HG02571 (cell line): ENCODE results near the gene BLOC1S6.

ENCODE experiments used
- ATAC-seq: cut with Tn5 transposase; IDR thresholded peaks from one replicate; pipeline ENCODE4 v1.9.1; 2021; ENCODE audit warnings: mild to moderate bottlenecking, moderate library complexity; ENCODE audit not compliant: unreplicated experiment

The BLOC1S6 gene

GRCh38 chr15:45587095-45587862 is at the start of gene BLOC1S6:
BLOC1S6 (plus strand) TSS chr15:45587379; CDS start chr15:45587444, 65 bp downstream.
- ATAC-seq, result peak; percentile 73

- ATAC-seq, result no peak
Observed at GRCh38 chr15:45539680-45540079, 47.5 kb upstream of the BLOC1S6 start.

GRCh38 chr15:45540531-45540930 is 46.6 kb upstream of the BLOC1S6 start:
- no peak for ATAC-seq

- no peak for ATAC-seq
Observed at GRCh38 chr15:45543051-45543450, 44.1 kb upstream of the BLOC1S6 start.

GRCh38 chr15:45544266-45545023 is 42.7 kb upstream of the BLOC1S6 start:
- ATAC-seq, result peak; percentile 65

- no peak for ATAC-seq
Observed at GRCh38 chr15:45546789-45547188, 40.4 kb upstream of the BLOC1S6 start.

GRCh38 chr15:45548753-45549520 is 38.2 kb upstream of the BLOC1S6 start:
- no peak for ATAC-seq

GRCh38 chr15:45549541-45550220 is 37.5 kb upstream of the BLOC1S6 start:
- ATAC-seq, result no peak

GRCh38 chr15:45550436-45550835 is 36.7 kb upstream of the BLOC1S6 start:
- ATAC-seq, result no peak

- ATAC-seq, result no peak
Observed at GRCh38 chr15:45551676-45552075, 35.5 kb upstream of the BLOC1S6 start.

- ATAC-seq, result no peak
Observed at GRCh38 chr15:45555934-45556608, 31.1 kb upstream of the BLOC1S6 start.

GRCh38 chr15:45572617-45573016 is 14.6 kb upstream of the BLOC1S6 start:
- no peak for ATAC-seq

- no peak for ATAC-seq
Observed at GRCh38 chr15:45573961-45574629, 13.1 kb upstream of the BLOC1S6 start.

GRCh38 chr15:45581919-45582318 is 5.3 kb upstream of the BLOC1S6 start:
- no peak for ATAC-seq

- no peak for ATAC-seq
Observed at GRCh38 chr15:45583731-45584639, 3.2 kb upstream of the BLOC1S6 start.

GRCh38 chr15:45585069-45585791 is 1.9 kb upstream of the BLOC1S6 start:
- no peak for ATAC-seq

GRCh38 chr15:45586125-45586524 is 1.1 kb upstream of the BLOC1S6 start:
- ATAC-seq, result no peak

- peak; percentile 5 for ATAC-seq
Observed at GRCh38 chr15:45586601-45587094, 531 bp upstream of the BLOC1S6 start.
